PFSK-1 (cell line): ENCODE results near the gene AP2A2.

Experiments
- FOXP2 ChIP-seq: optimal IDR thresholded peaks from 2 replicates; pipeline ENCODE3; 2011; ENCODE audit warnings: borderline replicate concordance, control low read depth, inconsistent platforms; ENCODE audit not compliant: insufficient read depth; ENCODE audit errors: extremely low read length, extremely low read depth
- POLR2AphosphoS5 ChIP-seq: IDR thresholded peaks from 2 replicates; pipeline ENCODE4 v1.6.1; 2012; ENCODE audit warnings: low read depth, mild to moderate bottlenecking, control low read depth, low read length, moderate library complexity
- SIN3A ChIP-seq: IDR thresholded peaks from 2 replicates; pipeline ENCODE4 v1.6.1; 2012; ENCODE audit warnings: mild to moderate bottlenecking, low read length, moderate library complexity, borderline replicate concordance; ENCODE audit not compliant: insufficient read depth
- TAF1 ChIP-seq: IDR thresholded peaks from 2 replicates; pipeline ENCODE4 v1.6.1; 2012; ENCODE audit warnings: low read length, control low read depth, borderline replicate concordance; ENCODE audit not compliant: insufficient read depth
- TF ChIP-seq, protein P1 (sequence below), 2 experiments: IDR thresholded peaks; 2 replicates each; pipeline versions ENCODE4 v1.6.1 to v1.8.0; 2011 to 2012; ENCODE audit warnings: low read depth in 2 of 2, low read length in 2 of 2, control low read depth in 1 of 2, inconsistent platforms in 1 of 2, mild to moderate bottlenecking in 1 of 2, moderate library complexity in 1 of 2; ENCODE audit not compliant: insufficient read depth in 1 of 2

The AP2A2 gene

GRCh38 chr11:905952-906351 is 19.7 kb upstream of the AP2A2 start:
- no peak for TF ChIP-seq FOXP2
- TF ChIP-seq TAF1: no peak
- TF ChIP-seq, protein P1, sequence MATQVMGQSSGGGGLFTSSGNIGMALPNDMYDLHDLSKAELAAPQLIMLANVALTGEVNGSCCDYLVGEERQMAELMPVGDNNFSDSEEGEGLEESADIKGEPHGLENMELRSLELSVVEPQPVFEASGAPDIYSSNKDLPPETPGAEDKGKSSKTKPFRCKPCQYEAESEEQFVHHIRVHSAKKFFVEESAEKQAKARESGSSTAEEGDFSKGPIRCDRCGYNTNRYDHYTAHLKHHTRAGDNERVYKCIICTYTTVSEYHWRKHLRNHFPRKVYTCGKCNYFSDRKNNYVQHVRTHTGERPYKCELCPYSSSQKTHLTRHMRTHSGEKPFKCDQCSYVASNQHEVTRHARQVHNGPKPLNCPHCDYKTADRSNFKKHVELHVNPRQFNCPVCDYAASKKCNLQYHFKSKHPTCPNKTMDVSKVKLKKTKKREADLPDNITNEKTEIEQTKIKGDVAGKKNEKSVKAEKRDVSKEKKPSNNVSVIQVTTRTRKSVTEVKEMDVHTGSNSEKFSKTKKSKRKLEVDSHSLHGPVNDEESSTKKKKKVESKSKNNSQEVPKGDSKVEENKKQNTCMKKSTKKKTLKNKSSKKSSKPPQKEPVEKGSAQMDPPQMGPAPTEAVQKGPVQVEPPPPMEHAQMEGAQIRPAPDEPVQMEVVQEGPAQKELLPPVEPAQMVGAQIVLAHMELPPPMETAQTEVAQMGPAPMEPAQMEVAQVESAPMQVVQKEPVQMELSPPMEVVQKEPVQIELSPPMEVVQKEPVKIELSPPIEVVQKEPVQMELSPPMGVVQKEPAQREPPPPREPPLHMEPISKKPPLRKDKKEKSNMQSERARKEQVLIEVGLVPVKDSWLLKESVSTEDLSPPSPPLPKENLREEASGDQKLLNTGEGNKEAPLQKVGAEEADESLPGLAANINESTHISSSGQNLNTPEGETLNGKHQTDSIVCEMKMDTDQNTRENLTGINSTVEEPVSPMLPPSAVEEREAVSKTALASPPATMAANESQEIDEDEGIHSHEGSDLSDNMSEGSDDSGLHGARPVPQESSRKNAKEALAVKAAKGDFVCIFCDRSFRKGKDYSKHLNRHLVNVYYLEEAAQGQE (IDR thresholded peaks at IDR 0.05; ENCODE audit: insufficient read depth in 1 of 2, low read depth in 2 of 2, low read length in 2 of 2): no peak
- no peak for TF ChIP-seq POLR2AphosphoS5
- TF ChIP-seq SIN3A: no peak

- TF ChIP-seq TAF1 (no peak), POLR2AphosphoS5 (no peak), FOXP2 (no peak), SIN3A (no peak)
- TF ChIP-seq, protein P1 (IDR thresholded peaks at IDR 0.05; ENCODE audit: insufficient read depth in 1 of 2, low read depth in 2 of 2, low read length in 2 of 2): no peak
These were observed 18.0 kb upstream of the AP2A2 start for GRCh38 chr11:907668-908067.

GRCh38 chr11:908273-908672 is 17.4 kb upstream of the AP2A2 start:
- no peak for TF ChIP-seq FOXP2
- no peak for TF ChIP-seq POLR2AphosphoS5
- TF ChIP-seq, protein P1 (IDR thresholded peaks at IDR 0.05; ENCODE audit: insufficient read depth in 1 of 2, low read depth in 2 of 2, low read length in 2 of 2): 0 out of 4 replicates have a peak, but pooled peaks of 1 of the 2 experiments have one; percentile 46

GRCh38 chr11:909406-909805 is 16.3 kb upstream of the AP2A2 start:
- TF ChIP-seq POLR2AphosphoS5 (no peak), TAF1 (no peak), FOXP2 (no peak)
- TF ChIP-seq, protein P1 (IDR thresholded peaks at IDR 0.05; ENCODE audit: insufficient read depth in 1 of 2, low read depth in 2 of 2, low read length in 2 of 2): no peak

DNA sequence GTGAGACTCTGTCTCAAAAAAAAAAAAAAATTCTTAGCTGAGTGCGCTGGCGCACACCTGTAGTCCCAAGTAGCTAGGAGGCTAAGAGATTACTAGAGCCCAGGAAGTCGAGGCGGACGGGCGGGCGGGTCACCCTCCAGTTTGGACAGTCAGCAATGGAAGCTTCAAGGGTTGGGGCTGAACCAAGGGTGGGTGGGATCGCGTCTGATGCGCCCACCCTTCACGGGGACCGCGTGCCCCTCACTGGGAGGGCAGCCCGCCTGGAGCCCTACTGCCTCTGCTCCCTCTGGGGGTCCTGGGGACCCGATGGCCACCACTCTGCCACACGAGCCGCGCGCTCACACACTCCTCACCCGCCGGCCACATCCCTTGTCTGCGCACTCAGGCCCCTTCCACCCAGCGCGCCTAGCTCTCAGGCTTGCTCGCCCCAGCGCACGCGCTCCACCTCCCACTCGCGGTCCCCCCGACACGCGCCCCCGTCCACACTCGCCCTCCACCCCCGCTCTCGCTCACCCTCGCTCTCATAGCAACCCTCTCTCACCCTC is 15.6 kb upstream of the AP2A2 start:
- TF ChIP-seq TAF1: no peak
- TF ChIP-seq FOXP2: no peak
- TF ChIP-seq, protein P1 (IDR thresholded peaks at IDR 0.05; ENCODE audit: insufficient read depth in 1 of 2, low read depth in 2 of 2, low read length in 2 of 2): no peak
- TF ChIP-seq POLR2AphosphoS5: no peak
- no peak for TF ChIP-seq SIN3A
